Mesendoderm (in vitro differentiated cells): ENCODE results near the gene CEPT1.

Experiments used
- DNase-seq: peaks from one replicate; pipeline ENCODE4 v3.0.0; 2013
- H2AK5ac ChIP-seq: 2 replicates; pipeline ENCODE4 v1.6.1; 2013; ENCODE audit warnings: low read length, inconsistent platforms
- H2BK120ac ChIP-seq: 2 replicates; pipeline ENCODE4 v1.6.1; 2013; ENCODE audit warnings: low read depth, mild to moderate bottlenecking, low read length, moderate library complexity, mixed read lengths
- H2BK15ac ChIP-seq: replicated peaks from 2 replicates; pipeline ENCODE4 v1.6.1; 2013; ENCODE audit warnings: low read depth, mild to moderate bottlenecking, moderate library complexity
- H2BK5ac ChIP-seq: 2 replicates; pipeline ENCODE4 v1.6.1; 2013; ENCODE audit warnings: low read length, inconsistent platforms
- H3K18ac ChIP-seq: 2 replicates; pipeline ENCODE4 v1.6.1; 2013; ENCODE audit warnings: mild to moderate bottlenecking, low read length, mixed read lengths
- H3K23ac ChIP-seq: one replicate; pipeline ENCODE4 v1.6.1; 2013; ENCODE audit warnings: low read length
- H3K27ac ChIP-seq: 2 replicates; pipeline ENCODE4 v1.5.1; 2013; ENCODE audit warnings: low read depth, mild to moderate bottlenecking, inconsistent platforms, low read length, moderate library complexity
- H3K27me3 ChIP-seq: 2 replicates; pipeline ENCODE4 v1.6.1; 2013; ENCODE audit warnings: low read length, control low read depth, mild to moderate bottlenecking, inconsistent platforms; ENCODE audit not compliant: insufficient read depth, poor library complexity
- H3K36me3 ChIP-seq: 2 replicates; pipeline ENCODE4 v1.6.1; 2013; ENCODE audit warnings: low read length, inconsistent platforms; ENCODE audit not compliant: control insufficient read depth, insufficient read depth
- H3K4ac ChIP-seq: one replicate; pipeline ENCODE4 v1.6.1; 2013; ENCODE audit warnings: low read depth, mild to moderate bottlenecking, low read length, moderate library complexity
- H3K4me1 ChIP-seq: 2 replicates; pipeline ENCODE4 v1.6.1; 2013; ENCODE audit warnings: low read depth, low read length, inconsistent platforms; ENCODE audit not compliant: control insufficient read depth
- H3K4me2 ChIP-seq: 2 replicates; pipeline ENCODE4 v1.6.1; 2013; ENCODE audit warnings: low read length
- H3K4me3 ChIP-seq: 2 replicates; pipeline ENCODE4 v1.5.1; 2013; ENCODE audit warnings: mild to moderate bottlenecking, low read length
- H3K56ac ChIP-seq: one replicate; pipeline ENCODE4 v1.6.1; 2013; ENCODE audit warnings: low read length
- H3K79me1 ChIP-seq: 2 replicates; pipeline ENCODE4 v1.6.1; 2013; ENCODE audit warnings: low read length, inconsistent platforms
- H3K79me2 ChIP-seq: 2 replicates; pipeline ENCODE4 v1.6.1; 2013; ENCODE audit warnings: mild to moderate bottlenecking, low read length; ENCODE audit not compliant: control insufficient read depth, insufficient read depth
- H3K9ac ChIP-seq: 2 replicates; pipeline ENCODE4 v1.6.1; 2013; ENCODE audit warnings: low read length, inconsistent platforms
- H4K5ac ChIP-seq: one replicate; pipeline ENCODE4 v1.6.1; 2013; ENCODE audit warnings: low read length
- H4K8ac ChIP-seq: one replicate; pipeline ENCODE4 v1.6.1; 2013; ENCODE audit warnings: low read depth, mild to moderate bottlenecking, control low read depth, low read length, moderate library complexity
- WGBS: extraction: QIAGEN DNeasy Blood & Tissue Kit; methylation state at CpG from one replicate; pipeline ENCODE4 v1.1.7; 2013; ENCODE audit warnings: low lambda C conversion rate, missing lambda C conversion rate; ENCODE audit not compliant: insufficient coverage; ENCODE audit errors: extremely low coverage; 5-methylcytosine and 5-hydroxymethylcytosine counted together

Gene CEPT1

GRCh38 chr1:111162488-111162880 lies 22.5 kb downstream of the CEPT1 start:
- H4K5ac ChIP-seq: no peak overlapping the region
- H3K18ac ChIP-seq: no peak overlapping the region
- DNase-seq: no peak
- H3K4me2 ChIP-seq: no peak overlapping the region
- H3K9ac ChIP-seq: no peak overlapping the region
- H3K79me2 ChIP-seq: no peaks in the 10 kb centered on the region
- no peak overlapping the region for H3K4ac ChIP-seq
- no peak overlapping the region for H3K27ac ChIP-seq
- H3K27me3 ChIP-seq: no peaks in the 10 kb centered on the region
- no peaks in the 10 kb centered on the region for H3K79me1 ChIP-seq
- no peak overlapping the region for H3K56ac ChIP-seq
- no peak overlapping the region for H4K8ac ChIP-seq
- no peak overlapping the region for H3K23ac ChIP-seq
- H3K36me3 ChIP-seq: no peaks in the 10 kb centered on the region
- no peaks in the 10 kb centered on the region for H3K4me1 ChIP-seq
- WGBS: no CpG with 5 or more reads among the region's 2 CpGs
- H3K4me3 ChIP-seq: no peak overlapping the region
- no peak overlapping the region for H2BK120ac ChIP-seq
- no peak overlapping the region for H2BK15ac ChIP-seq
- no peak overlapping the region for H2BK5ac ChIP-seq
- H2AK5ac ChIP-seq: no peak overlapping the region

DNA sequence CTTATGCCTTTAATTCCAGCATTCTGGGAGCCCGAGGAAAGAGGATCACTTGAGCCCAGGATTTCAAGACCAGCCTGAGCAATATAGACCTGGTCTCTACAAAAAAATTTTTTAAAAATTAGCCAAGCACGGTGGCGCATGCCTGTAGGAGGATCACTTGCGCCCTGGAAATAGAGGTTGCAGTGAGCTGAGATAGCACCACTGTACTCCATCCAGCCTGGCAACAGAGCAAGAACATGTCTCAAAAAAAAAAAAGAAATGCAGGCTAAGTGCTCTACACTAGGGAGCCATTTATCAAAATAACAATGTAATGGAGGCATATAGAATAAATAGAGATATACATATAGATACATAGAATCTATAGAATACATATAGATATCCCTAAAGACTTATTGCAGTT lies 23.3 kb downstream of the CEPT1 start:
- Histone ChIP-seq H3K4me3 (no peak overlapping the region), H3K4me2 (no peak overlapping the region), H3K27ac (no peak overlapping the region), H3K56ac (no peak overlapping the region), H3K27me3 (no peaks in the 10 kb centered on the region), H2BK120ac (no peak overlapping the region), H3K36me3 (no peaks in the 10 kb centered on the region), H3K23ac (no peak overlapping the region), H2BK15ac (no peak overlapping the region), H3K79me2 (no peaks in the 10 kb centered on the region), H4K8ac (no peak overlapping the region), H3K79me1 (no peaks in the 10 kb centered on the region), H3K18ac (no peak overlapping the region), H2AK5ac (no peak overlapping the region), H2BK5ac (no peak overlapping the region), H3K9ac (no peak overlapping the region), H4K5ac (no peak overlapping the region), H3K4me1 (no peaks in the 10 kb centered on the region), H3K4ac (no peak overlapping the region)
- WGBS: no CpG with 5 or more reads among the region's 4 CpGs
- no peak for DNase-seq

DNA sequence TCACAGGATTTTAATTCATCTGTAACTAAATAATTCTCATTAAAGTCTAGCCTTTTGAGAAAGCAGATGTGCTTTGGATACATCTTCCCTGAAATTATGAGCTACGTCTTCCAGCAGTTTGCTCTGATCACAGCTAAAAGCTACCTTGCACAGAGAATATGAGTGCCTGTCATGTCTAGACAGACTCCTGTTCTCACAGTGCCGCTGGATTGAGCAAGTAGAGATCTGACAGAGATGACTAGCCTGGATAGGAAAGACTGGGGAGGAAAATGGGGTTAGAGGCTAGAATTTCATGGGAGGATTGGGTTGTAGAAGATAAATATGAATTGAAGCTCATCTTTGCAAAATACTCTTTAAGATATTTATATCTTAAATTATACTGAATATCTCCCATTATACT lies 24.1 kb downstream of the CEPT1 start:
- no peaks in the 10 kb centered on the region for H3K36me3 ChIP-seq
- H3K79me2 ChIP-seq: no peaks in the 10 kb centered on the region
- no peak overlapping the region for H3K18ac ChIP-seq
- no peak overlapping the region for H3K4me3 ChIP-seq
- no CpG with 5 or more reads among the region's 2 CpGs for WGBS
- no peak overlapping the region for H3K4me2 ChIP-seq
- H4K5ac ChIP-seq: no peak overlapping the region
- H2BK5ac ChIP-seq: no peak overlapping the region
- H2BK15ac ChIP-seq: no peak overlapping the region
- no peak overlapping the region for H2AK5ac ChIP-seq
- H3K4me1 ChIP-seq: no peaks in the 10 kb centered on the region
- H3K27ac ChIP-seq: no peak overlapping the region
- H2BK120ac ChIP-seq: no peak overlapping the region
- H3K9ac ChIP-seq: no peak overlapping the region
- no peak overlapping the region for H4K8ac ChIP-seq
- no peak overlapping the region for H3K56ac ChIP-seq
- H3K4ac ChIP-seq: no peak overlapping the region
- no peaks in the 10 kb centered on the region for H3K27me3 ChIP-seq
- no peaks in the 10 kb centered on the region for H3K79me1 ChIP-seq
- no peak for DNase-seq
- no peak overlapping the region for H3K23ac ChIP-seq

DNA sequence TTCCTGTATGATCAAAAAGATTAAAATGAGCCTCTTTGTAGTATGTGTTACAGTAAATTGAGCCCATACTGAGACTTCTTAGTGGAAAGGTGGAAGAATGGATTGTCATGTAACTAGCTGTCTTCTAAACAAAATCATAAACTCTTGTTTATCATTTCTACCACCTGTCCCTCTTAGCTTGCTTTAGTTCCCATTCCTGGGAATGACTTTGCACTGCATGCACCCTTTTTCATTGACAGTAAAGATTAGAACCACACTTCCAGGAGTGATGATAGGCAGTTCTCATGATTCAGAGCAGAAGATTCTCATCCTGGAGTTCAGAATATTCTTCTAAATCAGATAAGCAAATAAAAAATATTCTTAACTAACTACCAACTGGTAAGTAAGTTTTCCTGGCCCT lies 32.4 kb downstream of the CEPT1 start:
- Histone ChIP-seq H3K79me1 (no peaks in the 10 kb centered on the region), H2BK15ac (no peak overlapping the region), H3K27ac (no peak overlapping the region), H3K4me1 (no peaks in the 10 kb centered on the region), H3K9ac (no peak overlapping the region), H3K79me2 (no peaks in the 10 kb centered on the region), H3K18ac (no peak overlapping the region), H4K8ac (no peak overlapping the region), H4K5ac (no peak overlapping the region), H2AK5ac (no peak overlapping the region), H3K27me3 (no peaks in the 10 kb centered on the region), H3K56ac (no peak overlapping the region), H3K4me3 (no peak overlapping the region), H3K36me3 (no peaks in the 10 kb centered on the region), H2BK120ac (no peak overlapping the region), H3K23ac (no peak overlapping the region), H3K4me2 (no peak overlapping the region), H2BK5ac (no peak overlapping the region), H3K4ac (no peak overlapping the region)
- DNase-seq: no peak

GRCh38 chr1:111174070-111174469 lies 34.0 kb downstream of the CEPT1 start:
- Histone ChIP-seq H2AK5ac (no peak overlapping the region), H3K27me3 (no peaks in the 10 kb centered on the region), H3K4me3 (no peak overlapping the region), H3K4me1 (no peaks in the 10 kb centered on the region), H3K36me3 (no peaks in the 10 kb centered on the region), H2BK120ac (no peak overlapping the region), H3K4me2 (no peak overlapping the region), H3K9ac (no peak overlapping the region), H3K56ac (no peak overlapping the region), H3K18ac (no peak overlapping the region), H3K79me2 (no peaks in the 10 kb centered on the region), H3K27ac (no peak overlapping the region), H3K79me1 (no peaks in the 10 kb centered on the region), H2BK5ac (no peak overlapping the region), H4K5ac (no peak overlapping the region), H3K23ac (no peak overlapping the region), H3K4ac (no peak overlapping the region), H4K8ac (no peak overlapping the region), H2BK15ac (no peak overlapping the region)
- DNase-seq: no peak

DNA sequence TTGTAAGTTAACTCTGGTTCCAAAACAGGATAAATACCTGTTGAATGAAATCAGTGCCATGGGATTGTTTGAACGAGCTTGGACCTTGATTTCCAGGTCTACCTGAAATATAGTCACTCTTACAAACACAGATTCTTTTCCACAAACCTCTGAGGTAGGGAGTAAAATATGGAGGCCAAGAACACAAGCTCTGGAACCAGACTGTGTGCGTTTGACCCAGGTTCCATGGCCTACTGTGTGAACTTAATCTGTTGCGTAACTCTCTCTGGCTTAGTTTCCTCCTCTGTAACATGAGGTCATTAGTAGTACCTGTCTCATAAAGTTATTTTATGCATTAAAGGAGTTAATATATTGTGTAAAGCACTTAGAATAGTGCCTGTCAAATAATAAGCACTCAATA lies 35.3 kb downstream of the CEPT1 start:
- Histone ChIP-seq H4K5ac (no peak overlapping the region), H2AK5ac (no peak overlapping the region), H2BK15ac (no peak overlapping the region), H3K27me3 (no peaks in the 10 kb centered on the region), H3K56ac (no peak overlapping the region), H2BK5ac (no peak overlapping the region), H3K79me2 (no peaks in the 10 kb centered on the region), H3K4me3 (no peak overlapping the region), H2BK120ac (no peak overlapping the region), H3K18ac (no peak overlapping the region), H3K4ac (no peak overlapping the region), H3K27ac (no peak overlapping the region), H3K4me1 (no peaks in the 10 kb centered on the region), H3K79me1 (no peaks in the 10 kb centered on the region), H4K8ac (no peak overlapping the region), H3K4me2 (no peak overlapping the region), H3K36me3 (no peaks in the 10 kb centered on the region), H3K9ac (no peak overlapping the region), H3K23ac (no peak overlapping the region)
- no peak for DNase-seq
- WGBS: no CpG with 5 or more reads among the region's 3 CpGs
